ENCODE measurements around the gene CLSTN2.
A peak's percentile ranks its signal among the peaks of the same experiment; 100 is the strongest.

Gene CLSTN2

DNA sequence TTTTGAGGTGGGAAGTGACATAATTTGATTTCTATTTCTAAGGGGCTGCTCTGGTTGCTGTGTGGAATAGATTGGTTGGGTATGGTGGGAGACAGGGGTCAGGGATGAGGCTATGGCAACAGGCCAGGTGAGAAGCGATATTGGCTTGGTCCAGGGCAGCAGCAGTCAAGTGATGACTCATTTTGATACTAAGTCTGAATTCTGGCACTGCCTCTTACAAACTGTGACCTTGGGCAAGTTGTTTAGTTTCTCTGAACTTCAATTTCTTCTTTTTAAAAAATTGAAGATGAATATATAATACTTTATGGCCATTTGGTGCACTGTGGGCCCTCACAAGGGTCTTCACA lies 40.4 kb upstream of the CLSTN2 start:
- DNase-seq: no peak
- Histone ChIP-seq H3K27me3 (ENCODE audit: insufficient read depth, low read depth, severe bottlenecking) (no peaks in the 10 kb centered on the region), H3K9me3 (ENCODE audit: severe bottlenecking) (no peaks in the 10 kb centered on the region), H3K27ac (peak overlapping the region; percentile 51; the same call in 1 of the 2 replicates), H3K4me3 (ENCODE audit: low read depth, low read length) (no peak overlapping the region), H3K36me3 (no peaks in the 10 kb centered on the region)
- TF ChIP-seq, protein P1, sequence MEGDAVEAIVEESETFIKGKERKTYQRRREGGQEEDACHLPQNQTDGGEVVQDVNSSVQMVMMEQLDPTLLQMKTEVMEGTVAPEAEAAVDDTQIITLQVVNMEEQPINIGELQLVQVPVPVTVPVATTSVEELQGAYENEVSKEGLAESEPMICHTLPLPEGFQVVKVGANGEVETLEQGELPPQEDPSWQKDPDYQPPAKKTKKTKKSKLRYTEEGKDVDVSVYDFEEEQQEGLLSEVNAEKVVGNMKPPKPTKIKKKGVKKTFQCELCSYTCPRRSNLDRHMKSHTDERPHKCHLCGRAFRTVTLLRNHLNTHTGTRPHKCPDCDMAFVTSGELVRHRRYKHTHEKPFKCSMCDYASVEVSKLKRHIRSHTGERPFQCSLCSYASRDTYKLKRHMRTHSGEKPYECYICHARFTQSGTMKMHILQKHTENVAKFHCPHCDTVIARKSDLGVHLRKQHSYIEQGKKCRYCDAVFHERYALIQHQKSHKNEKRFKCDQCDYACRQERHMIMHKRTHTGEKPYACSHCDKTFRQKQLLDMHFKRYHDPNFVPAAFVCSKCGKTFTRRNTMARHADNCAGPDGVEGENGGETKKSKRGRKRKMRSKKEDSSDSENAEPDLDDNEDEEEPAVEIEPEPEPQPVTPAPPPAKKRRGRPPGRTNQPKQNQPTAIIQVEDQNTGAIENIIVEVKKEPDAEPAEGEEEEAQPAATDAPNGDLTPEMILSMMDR (IDR thresholded peaks at IDR 0.05; ENCODE audit: low read depth, low read length): no peak

DNA sequence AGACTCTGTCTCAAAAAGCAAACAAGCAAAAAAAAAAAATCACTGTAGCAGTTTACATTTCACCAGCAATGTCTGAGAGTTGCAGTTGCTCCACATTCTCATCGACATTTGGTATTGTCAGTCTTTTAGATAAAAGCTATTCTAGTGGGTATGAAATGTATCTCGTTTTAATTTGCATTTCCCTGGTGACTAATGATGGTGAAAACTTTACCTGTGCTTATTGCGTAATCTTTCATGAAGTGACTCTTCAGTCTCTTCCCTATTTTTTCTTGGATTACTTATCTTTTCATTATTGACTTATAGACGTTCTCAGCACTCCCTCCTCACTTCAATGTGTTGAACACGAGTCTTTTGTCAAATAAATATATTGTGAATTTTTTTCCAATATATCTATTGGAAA lies 37.2 kb upstream of the CLSTN2 start:
- no peaks in the 10 kb centered on the region for H3K9me3 ChIP-seq (ENCODE audit: severe bottlenecking)
- H3K27ac ChIP-seq: no peak overlapping the region
- DNase-seq: no peak
- no peaks in the 10 kb centered on the region for H3K36me3 ChIP-seq
- no peaks in the 10 kb centered on the region for H3K27me3 ChIP-seq (ENCODE audit: insufficient read depth, low read depth, severe bottlenecking)
- TF ChIP-seq, protein P1 (IDR thresholded peaks at IDR 0.05; ENCODE audit: low read depth, low read length): no peak
- H3K4me3 ChIP-seq (ENCODE audit: low read depth, low read length): no peak overlapping the region

DNA sequence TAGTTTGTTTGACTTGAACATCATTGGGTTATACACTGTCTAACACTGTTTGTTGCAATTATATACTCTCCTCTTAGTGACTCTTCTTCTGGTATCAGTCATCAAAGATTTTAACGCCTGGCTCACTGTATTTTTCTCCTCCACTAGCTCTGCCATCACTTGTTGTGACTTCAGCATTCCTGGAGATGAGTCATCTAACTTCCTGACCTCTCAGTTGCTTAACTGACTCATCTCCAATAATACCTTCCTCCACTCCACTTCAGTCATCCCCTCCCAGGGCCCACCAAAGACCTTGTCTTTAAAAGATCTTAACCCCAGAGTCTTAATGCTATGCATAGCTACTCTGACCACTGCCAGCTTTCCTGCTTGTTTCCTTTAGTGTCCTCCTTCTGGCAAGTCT lies 28.6 kb upstream of the CLSTN2 start:
- H3K27me3 ChIP-seq (ENCODE audit: insufficient read depth, low read depth, severe bottlenecking): no peaks in the 10 kb centered on the region
- H3K27ac ChIP-seq: no peak overlapping the region
- TF ChIP-seq, protein P1 (IDR thresholded peaks at IDR 0.05; ENCODE audit: low read depth, low read length): no peak
- DNase-seq: no peak
- no peak overlapping the region for H3K4me3 ChIP-seq (ENCODE audit: low read depth, low read length)
- no peaks in the 10 kb centered on the region for H3K36me3 ChIP-seq
- H3K9me3 ChIP-seq (ENCODE audit: severe bottlenecking): no peaks in the 10 kb centered on the region

DNA sequence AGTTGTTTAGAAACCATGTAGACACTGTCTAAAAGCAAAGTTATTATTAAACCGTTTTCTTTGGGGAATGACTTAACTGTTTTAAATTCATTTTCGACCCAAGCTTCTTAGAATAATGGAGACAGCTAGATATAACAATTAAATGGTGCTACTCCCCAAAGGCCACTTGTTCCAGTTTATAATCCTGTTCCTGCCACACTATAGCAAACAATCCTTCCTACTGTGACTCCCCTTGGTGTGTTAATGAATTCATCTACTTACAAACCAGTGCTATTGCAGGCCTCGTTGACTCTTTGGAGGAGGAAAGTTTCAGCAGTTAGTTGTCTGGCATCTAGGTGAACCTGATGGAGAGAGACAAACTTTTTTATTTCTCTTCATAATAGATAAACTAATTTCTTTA lies 25.2 kb upstream of the CLSTN2 start:
- no peak overlapping the region for H3K4me3 ChIP-seq (ENCODE audit: low read depth, low read length)
- H3K27me3 ChIP-seq (ENCODE audit: insufficient read depth, low read depth, severe bottlenecking): no peaks in the 10 kb centered on the region
- TF ChIP-seq, protein P1 (IDR thresholded peaks at IDR 0.05; ENCODE audit: low read depth, low read length): no peak
- H3K9me3 ChIP-seq (ENCODE audit: severe bottlenecking): no peaks in the 10 kb centered on the region
- H3K36me3 ChIP-seq: no peaks in the 10 kb centered on the region
- no peak overlapping the region for H3K27ac ChIP-seq
- DNase-seq: no peak

DNA sequence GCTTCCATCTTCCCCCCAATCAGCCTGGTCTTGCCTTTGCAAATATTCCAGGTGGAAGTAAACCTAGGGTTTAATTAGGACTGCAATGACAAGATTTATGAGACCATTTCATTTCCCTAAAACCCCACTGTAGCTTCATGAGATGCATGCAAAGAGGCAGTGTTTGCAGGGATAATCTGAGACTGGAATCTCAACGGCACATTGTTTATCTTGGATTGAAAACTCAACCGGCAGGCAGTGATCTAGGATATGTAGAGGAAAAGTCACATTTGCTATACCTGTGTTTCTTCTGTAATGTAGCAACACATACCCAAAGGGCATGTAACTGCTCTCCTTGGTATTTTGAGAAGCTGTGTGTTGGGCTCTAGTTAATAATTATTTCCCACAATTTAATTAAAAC lies 18.7 kb upstream of the CLSTN2 start:
- no peaks in the 10 kb centered on the region for H3K36me3 ChIP-seq
- H3K27me3 ChIP-seq (ENCODE audit: insufficient read depth, low read depth, severe bottlenecking): no peaks in the 10 kb centered on the region
- no peaks in the 10 kb centered on the region for H3K9me3 ChIP-seq (ENCODE audit: severe bottlenecking)
- no peak overlapping the region for H3K27ac ChIP-seq
- TF ChIP-seq, protein P1 (IDR thresholded peaks at IDR 0.05; ENCODE audit: low read depth, low read length): no peak
- no peak for DNase-seq
- H3K4me3 ChIP-seq (ENCODE audit: low read depth, low read length): no peak overlapping the region

DNA sequence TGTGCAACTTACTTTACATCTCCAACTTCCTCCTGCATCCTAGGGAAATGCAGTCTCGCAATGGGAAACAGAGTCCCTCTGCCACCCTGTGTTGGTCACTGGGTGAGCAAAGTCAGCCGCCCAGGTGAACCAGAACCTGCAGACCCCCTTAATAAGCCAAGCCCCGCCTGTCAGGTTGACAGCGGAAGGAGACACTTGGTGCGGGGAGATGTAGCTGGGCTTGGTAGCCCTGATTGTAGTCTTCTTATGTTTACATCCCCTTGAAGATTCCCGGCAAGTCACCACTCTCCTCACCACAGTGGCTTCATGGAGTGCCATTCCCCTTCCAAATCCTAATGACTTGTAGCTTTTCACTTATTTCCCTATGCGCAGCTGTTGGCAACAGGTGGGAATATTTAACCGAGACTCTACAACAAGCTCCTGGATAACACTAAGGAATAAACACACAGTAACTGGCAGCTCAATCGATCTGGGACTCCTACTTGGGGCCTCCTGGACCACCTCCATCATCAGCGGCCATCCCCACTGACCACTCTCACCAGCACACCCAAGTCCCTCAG lies 17.7 kb upstream of the CLSTN2 start:
- no peak overlapping the region for H3K27ac ChIP-seq
- no peak for DNase-seq
- H3K4me3 ChIP-seq (ENCODE audit: low read depth, low read length): no peak overlapping the region
- H3K9me3 ChIP-seq (ENCODE audit: severe bottlenecking): no peaks in the 10 kb centered on the region
- H3K36me3 ChIP-seq: no peaks in the 10 kb centered on the region
- TF ChIP-seq, protein P1 (IDR thresholded peaks at IDR 0.05; ENCODE audit: low read depth, low read length): no peak
- H3K27me3 ChIP-seq (ENCODE audit: insufficient read depth, low read depth, severe bottlenecking): no peaks in the 10 kb centered on the region

Data from WERI-Rb-1 (cell line).